Smooth muscle cell (in vitro differentiated cells): Measurements from ENCODE around the gene MICAL3. TPM values are rescaled to one million over a fixed set of nuclear protein-coding genes. Genes with fewer than 3 reads are reported as not detected.

Experiments
- DNase-seq: peaks from one replicate; lab custom pipeline; 2025; ENCODE audit not compliant: unreplicated experiment; lab: John Stamatoyannopoulos, UW
- H2AFZ ChIP-seq: fragments of 200-600 bp; sonication (generic); 2 replicates; pipeline ENCODE4 v1.6.0; 2016; ENCODE audit warnings: antibody characterized with exemption, low read depth, mild to moderate bottlenecking
- H3F3A ChIP-seq: fragments of 200-600 bp; sonication (generic); 2 replicates; pipeline ENCODE4 v1.6.0; 2017; ENCODE audit warnings: antibody characterized with exemption, low read depth
- H3K27ac ChIP-seq: fragments of 200-600 bp; sonication (generic); 2 replicates; pipeline ENCODE4 v1.5.1; 2016; ENCODE audit warnings: low read depth, mild to moderate bottlenecking
- H3K27me3 ChIP-seq: fragments of 200-600 bp; sonication (generic); 2 replicates; pipeline ENCODE4 v1.6.1; 2016; ENCODE audit warnings: low read depth, mild to moderate bottlenecking
- H3K36me3 ChIP-seq: fragments of 200-600 bp; sonication (generic); 2 replicates; pipeline ENCODE4 v1.5.1; 2016; ENCODE audit warnings: low read depth
- H3K4me1 ChIP-seq: fragments of 200-600 bp; sonication (generic); 2 replicates; pipeline ENCODE4 v1.5.1; 2016; ENCODE audit warnings: low read depth
- H3K4me2 ChIP-seq: fragments of 200-600 bp; sonication (generic); 2 replicates; pipeline ENCODE4 v1.6.0; 2016; ENCODE audit warnings: mild to moderate bottlenecking
- H3K4me3 ChIP-seq: fragments of 200-600 bp; sonication (generic); 2 replicates; pipeline ENCODE4 v1.5.1; 2016; ENCODE audit warnings: mild to moderate bottlenecking
- H3K79me2 ChIP-seq: fragments of 200-600 bp; sonication (generic); 2 replicates; pipeline ENCODE4 v1.6.0; 2016; ENCODE audit warnings: low read depth, mild to moderate bottlenecking
- H3K9ac ChIP-seq: fragments of 200-600 bp; sonication (generic); 2 replicates; pipeline ENCODE4 v1.6.0; 2016; ENCODE audit warnings: low read depth
- H3K9me3 ChIP-seq: fragments of 200-600 bp; sonication (generic); replicated peaks from 2 replicates; pipeline ENCODE4 v1.5.1; 2016; ENCODE audit warnings: low read depth
- H4K20me1 ChIP-seq: fragments of 200-600 bp; sonication (generic); 2 replicates; pipeline ENCODE4 v1.6.0; 2016; ENCODE audit warnings: low read depth
- WGBS: methylation state at CpG from one replicate; pipeline ENCODE4 v1.1.7; 2016; ENCODE audit warnings: low lambda C conversion rate; 5-methylcytosine and 5-hydroxymethylcytosine counted together
- polyA plus RNA-seq: library from polyadenylated mRNA; unstranded; fragments of >200 nt; fragmentation: Nextera tagmentation; extraction: Ambion mirVana; gene quantifications from 2 replicates; pipeline ENCODE4 v1.2.1, GENCODE V29; 2016
- total RNA-seq: library from RNA; depleted of rRNA; stranded (reverse); fragments of >200 nt; gene quantifications from 2 replicates; pipeline ENCODE4 v1.2.3, GENCODE V29; 2014
- TF ChIP-seq, protein P1 (sequence below): fragments of 200-600 bp; sonication (generic); IDR thresholded peaks from 2 replicates; pipeline ENCODE4 v1.5.1; 2017; ENCODE audit warnings: borderline replicate concordance, mild to moderate bottlenecking, antibody characterized with exemption; ENCODE audit not compliant: insufficient read depth, poor library complexity, severe bottlenecking

Gene MICAL3
- total and polyA plus RNA-seq, 2 experiments from 2014 or later = 3.1 to 28.6 TPM

DNA sequence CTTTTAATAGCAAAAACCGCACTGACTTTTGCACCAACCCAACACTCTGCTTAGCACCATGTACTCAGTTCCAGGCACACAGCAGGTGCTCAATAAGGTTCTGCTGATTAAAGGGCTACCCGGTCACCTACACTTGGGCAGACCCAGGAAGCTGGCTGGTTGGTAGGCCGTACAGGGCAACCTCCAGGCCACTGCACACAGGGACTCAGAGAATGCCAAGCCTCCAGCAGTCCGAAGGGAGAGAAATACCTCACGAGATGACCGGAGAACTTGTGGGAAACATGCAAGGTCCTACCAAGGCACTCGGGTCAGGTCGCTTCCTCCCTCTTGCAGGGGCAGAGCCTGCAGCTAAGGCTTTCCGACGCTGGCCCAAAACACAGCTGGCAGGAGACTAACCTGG is 109.2 kb downstream of the MICAL3 start:
- H3K79me2 ChIP-seq = peaks cover 64% of the 10 kb centered on the region
- no peak for DNase-seq
- 97% methylated on average over 10 of the region's 10 CpGs for WGBS
- TF ChIP-seq, protein P1, sequence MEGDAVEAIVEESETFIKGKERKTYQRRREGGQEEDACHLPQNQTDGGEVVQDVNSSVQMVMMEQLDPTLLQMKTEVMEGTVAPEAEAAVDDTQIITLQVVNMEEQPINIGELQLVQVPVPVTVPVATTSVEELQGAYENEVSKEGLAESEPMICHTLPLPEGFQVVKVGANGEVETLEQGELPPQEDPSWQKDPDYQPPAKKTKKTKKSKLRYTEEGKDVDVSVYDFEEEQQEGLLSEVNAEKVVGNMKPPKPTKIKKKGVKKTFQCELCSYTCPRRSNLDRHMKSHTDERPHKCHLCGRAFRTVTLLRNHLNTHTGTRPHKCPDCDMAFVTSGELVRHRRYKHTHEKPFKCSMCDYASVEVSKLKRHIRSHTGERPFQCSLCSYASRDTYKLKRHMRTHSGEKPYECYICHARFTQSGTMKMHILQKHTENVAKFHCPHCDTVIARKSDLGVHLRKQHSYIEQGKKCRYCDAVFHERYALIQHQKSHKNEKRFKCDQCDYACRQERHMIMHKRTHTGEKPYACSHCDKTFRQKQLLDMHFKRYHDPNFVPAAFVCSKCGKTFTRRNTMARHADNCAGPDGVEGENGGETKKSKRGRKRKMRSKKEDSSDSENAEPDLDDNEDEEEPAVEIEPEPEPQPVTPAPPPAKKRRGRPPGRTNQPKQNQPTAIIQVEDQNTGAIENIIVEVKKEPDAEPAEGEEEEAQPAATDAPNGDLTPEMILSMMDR = no peak
- H3K9ac ChIP-seq = no peak overlapping the region
- peaks cover 21% of the 10 kb centered on the region for H3K4me1 ChIP-seq
- H3K4me3 ChIP-seq = no peak overlapping the region
- peaks cover 47% of the 10 kb centered on the region for H4K20me1 ChIP-seq
- H3K36me3 ChIP-seq = no peaks in the 10 kb centered on the region
- no peaks in the 10 kb centered on the region for H3K27me3 ChIP-seq
- peaks cover 20% of the 10 kb centered on the region for H3F3A ChIP-seq
- H3K4me2 ChIP-seq = no peak overlapping the region
- no peaks in the 10 kb centered on the region for H3K9me3 ChIP-seq
- H2AFZ ChIP-seq = no peak overlapping the region
- H3K27ac ChIP-seq = no peak overlapping the region

DNA sequence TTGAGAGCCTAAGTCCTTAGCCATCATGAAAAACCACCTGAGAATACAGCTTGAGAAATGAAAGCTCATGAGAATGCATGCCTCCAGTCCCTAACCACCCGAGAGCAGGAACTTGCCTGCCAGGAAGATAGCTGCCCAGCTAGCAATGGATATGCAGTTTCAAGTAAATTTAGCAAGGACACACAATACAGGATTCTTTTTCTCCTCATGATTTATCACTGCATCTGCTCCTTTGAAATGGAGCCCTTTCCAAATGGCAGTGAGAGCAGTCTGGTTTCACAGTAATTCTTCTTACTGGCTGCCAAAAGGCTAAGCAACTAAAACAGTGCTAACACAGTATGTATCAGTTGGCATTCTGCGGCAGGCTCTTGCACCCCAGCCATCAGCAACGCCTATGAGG is 109.9 kb downstream of the MICAL3 start:
- H2AFZ ChIP-seq = no peak overlapping the region
- no peak overlapping the region for H3K9ac ChIP-seq
- no peaks in the 10 kb centered on the region for H3K9me3 ChIP-seq
- H3K4me3 ChIP-seq = no peak overlapping the region
- no peaks in the 10 kb centered on the region for H3K27me3 ChIP-seq
- TF ChIP-seq, protein P1 = no peak
- no peak overlapping the region for H3K4me2 ChIP-seq
- no peaks in the 10 kb centered on the region for H3K36me3 ChIP-seq
- no peak for DNase-seq
- peaks cover 20% of the 10 kb centered on the region for H3K4me1 ChIP-seq
- peaks cover 27% of the 10 kb centered on the region for H3F3A ChIP-seq
- H4K20me1 ChIP-seq = peaks cover 47% of the 10 kb centered on the region
- 83% methylated on average over 3 of the region's 3 CpGs for WGBS
- H3K79me2 ChIP-seq = peaks cover 69% of the 10 kb centered on the region
- no peak overlapping the region for H3K27ac ChIP-seq

DNA sequence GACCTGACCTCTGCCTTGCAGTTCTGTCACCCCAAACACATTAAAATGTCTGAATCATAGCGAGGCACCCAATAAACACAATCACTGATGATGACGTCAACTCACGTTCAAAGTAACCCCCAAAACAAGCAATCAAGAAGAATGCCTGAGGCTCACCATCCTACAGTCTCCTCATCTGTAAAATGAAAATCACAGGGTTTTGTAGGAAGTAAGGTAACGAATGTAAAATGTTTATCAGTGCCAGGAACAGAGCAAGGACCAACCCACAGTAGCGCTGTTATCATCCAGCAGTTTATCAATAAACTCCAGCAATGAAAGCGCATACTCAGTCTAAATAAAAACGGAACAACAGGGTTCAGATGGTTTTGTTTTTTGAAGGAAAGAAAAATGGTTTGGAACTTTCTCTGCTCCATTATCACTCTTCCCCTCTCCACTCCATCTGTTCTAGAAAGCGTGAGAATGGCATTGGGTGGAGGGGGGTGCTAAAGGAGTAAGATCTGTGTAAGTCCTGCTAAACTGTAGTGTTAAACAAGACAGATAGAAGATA is 110.5 kb downstream of the MICAL3 start:
- Histone ChIP-seq H3K4me3 (no peak overlapping the region), H3K27me3 (no peaks in the 10 kb centered on the region), H3F3A (peaks cover 29% of the 10 kb centered on the region), H2AFZ (no peak overlapping the region), H3K36me3 (no peaks in the 10 kb centered on the region), H3K9ac (no peak overlapping the region), H3K4me1 (peaks cover 19% of the 10 kb centered on the region), H3K27ac (peak overlapping the region; percentile 91), H3K79me2 (peaks cover 75% of the 10 kb centered on the region), H3K9me3 (no peaks in the 10 kb centered on the region), H3K4me2 (peak overlapping the region; percentile 52), H4K20me1 (peaks cover 43% of the 10 kb centered on the region)
- whole genome bisulfite sequencing = 44% methylated on average over 8 of the region's 8 CpGs
- no peak for DNase-seq
- TF ChIP-seq, protein P1 = no peak
